Fibroblast of lung (primary cell): ENCODE measurements around the gene TUBA4A. TPM values are rescaled to one million over a fixed set of nuclear protein-coding genes. Genes with fewer than 3 reads are reported as not detected.

Source experiments
- DNase-seq, 2 donors: peaks; one replicate each; pipeline versions ENCODE4 v3.0.0 to v3.0.0-alpha.2; 2010; ENCODE audit warnings: low read depth in 2 of 2
- H2AFZ ChIP-seq: 2 replicates; pipeline ENCODE4 v1.5.1; 2012; ENCODE audit warnings: low read length, control low read depth, inconsistent platforms
- H3K27ac ChIP-seq: 2 replicates; pipeline ENCODE4 v1.5.1; 2011; ENCODE audit warnings: low read length, control low read depth; ENCODE audit not compliant: insufficient read depth
- H3K27me3 ChIP-seq: 2 replicates; pipeline ENCODE4 v1.5.1; 2011; ENCODE audit warnings: mild to moderate bottlenecking, low read length; ENCODE audit not compliant: control insufficient read depth, insufficient read depth
- H3K36me3 ChIP-seq: 2 replicates; pipeline ENCODE4 v1.5.1; 2011; ENCODE audit warnings: low read length; ENCODE audit not compliant: control insufficient read depth, insufficient read depth
- H3K4me1 ChIP-seq: 2 replicates; pipeline ENCODE4 v1.5.1; 2011; ENCODE audit warnings: low read length; ENCODE audit not compliant: control insufficient read depth, insufficient read depth; ENCODE audit errors: extremely low read depth
- H3K4me2 ChIP-seq: 2 replicates; pipeline ENCODE4 v1.5.1; 2011; ENCODE audit warnings: low read length, control low read depth; ENCODE audit not compliant: insufficient read depth; ENCODE audit errors: extremely low read depth
- H3K4me3 ChIP-seq, 4 experiments: fragments of 200-600 bp in 1 of 4; sonication (generic) in 1 of 4; replicated peaks in 1 of 4; 2 replicates each; pipeline ENCODE4 v1.5.1; 2011 to 2016; ENCODE audit warnings: low read length in 4 of 4, low read depth in 3 of 4, mild to moderate bottlenecking in 3 of 4, control low read depth in 2 of 4, inconsistent platforms in 1 of 4, mixed read lengths in 1 of 4; ENCODE audit not compliant: insufficient read depth in 1 of 4; ENCODE audit errors: control extremely low read depth in 1 of 4
- H3K79me2 ChIP-seq: 2 replicates; pipeline ENCODE4 v1.5.1; 2012; ENCODE audit warnings: mild to moderate bottlenecking, low read length, inconsistent platforms; ENCODE audit not compliant: control insufficient read depth, insufficient read depth
- H3K9ac ChIP-seq: 2 replicates; pipeline ENCODE4 v1.5.1; 2011; ENCODE audit warnings: mild to moderate bottlenecking, low read length, control low read depth; ENCODE audit not compliant: insufficient read depth
- H3K9me3 ChIP-seq: 2 replicates; pipeline ENCODE4 v1.5.1; 2012; ENCODE audit warnings: low read depth, low read length; ENCODE audit not compliant: control insufficient read depth, insufficient read depth
- H4K20me1 ChIP-seq: 2 replicates; pipeline ENCODE4 v1.5.1; 2011; ENCODE audit warnings: low read length; ENCODE audit not compliant: control insufficient read depth, insufficient read depth; ENCODE audit errors: extremely low read depth
- EZH2 ChIP-seq: IDR thresholded peaks from 2 replicates; pipeline ENCODE4 v1.5.1; 2012; ENCODE audit warnings: low read length, control low read depth, mild to moderate bottlenecking; ENCODE audit errors: missing control alignments
- polyA plus RNA-seq, 2 donors: library from polyadenylated mRNA; depleted of rRNA in 1 of 2; stranded (reverse) in 1 of 2; unstranded in 1 of 2; fragments of >200 nt; gene quantifications; 2 replicates each; pipeline ENCODE4 v1.2.1, GENCODE V29; 2011 to 2012; ENCODE audit warnings: missing spikeins in 1 of 2
- total RNA-seq: library from RNA; depleted of rRNA; stranded (reverse); fragments of >200 nt; gene quantifications from 2 replicates; pipeline ENCODE4 v1.2.1, GENCODE V29; 2014
- TF ChIP-seq, protein P1 (sequence below), 2 donors: IDR thresholded peaks in 1 of 2; conservative IDR thresholded peaks in 1 of 2; 1 replicate in 1 of 2; 2 replicates in 1 of 2; pipeline ENCODE4 v1.5.1; 2011 to 2012; ENCODE audit warnings: low read length in 2 of 2, control low read depth in 1 of 2, inconsistent platforms in 1 of 2, low read depth in 1 of 2, mild to moderate bottlenecking in 1 of 2

The TUBA4A gene
- total and polyA plus RNA-seq, 2 donors (not counting 1 experiment from before 2014, with no cell fraction given) = 5.6 to 14.7 TPM

DNA sequence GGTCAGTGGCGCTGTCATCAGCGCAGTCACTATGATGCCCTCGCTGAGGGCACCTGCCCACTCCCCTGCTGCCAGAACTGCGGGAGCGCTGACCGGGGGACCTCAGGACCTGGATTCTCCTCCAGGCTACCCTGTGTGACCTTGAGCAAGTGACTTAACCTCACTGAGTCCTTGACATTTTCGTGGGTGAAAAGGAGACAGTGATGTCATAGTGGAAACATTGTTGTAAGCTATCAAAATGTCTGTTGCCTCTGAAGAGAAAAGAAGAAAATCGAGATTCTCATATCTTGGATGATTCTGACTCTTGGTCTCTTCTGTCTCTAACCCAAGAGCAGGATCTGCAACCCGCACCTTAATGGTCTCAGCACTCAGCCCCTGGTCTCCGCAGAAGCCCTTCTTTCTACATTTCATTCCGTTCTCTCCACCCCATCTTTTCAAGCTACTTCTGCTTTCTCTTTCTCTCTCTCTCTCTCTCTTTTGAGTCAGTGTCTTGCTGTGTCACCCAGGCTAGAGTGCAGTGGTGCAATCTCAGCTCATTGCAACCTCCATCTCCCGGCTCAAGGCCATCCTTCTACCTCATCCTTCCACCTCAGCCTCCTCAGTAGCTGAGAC is 978 bp upstream of the TUBA4A start:
- Histone ChIP-seq H3K9ac (no peak overlapping the region), H3K27me3 (peaks cover 12% of the 10 kb centered on the region), H3K4me2 (peak overlapping the region; percentile 98), H4K20me1 (no peaks in the 10 kb centered on the region), H3K9me3 (no peaks in the 10 kb centered on the region), H3K27ac (no peak overlapping the region), H3K79me2 (no peaks in the 10 kb centered on the region), H2AFZ (peak overlapping the region; percentile 9), H3K4me3 (peak overlapping the region; percentile 39 to 66 (median 52)), H3K4me1 (peaks cover 15% of the 10 kb centered on the region), H3K36me3 (peaks cover 5% of the 10 kb centered on the region)
- TF ChIP-seq, protein P1, sequence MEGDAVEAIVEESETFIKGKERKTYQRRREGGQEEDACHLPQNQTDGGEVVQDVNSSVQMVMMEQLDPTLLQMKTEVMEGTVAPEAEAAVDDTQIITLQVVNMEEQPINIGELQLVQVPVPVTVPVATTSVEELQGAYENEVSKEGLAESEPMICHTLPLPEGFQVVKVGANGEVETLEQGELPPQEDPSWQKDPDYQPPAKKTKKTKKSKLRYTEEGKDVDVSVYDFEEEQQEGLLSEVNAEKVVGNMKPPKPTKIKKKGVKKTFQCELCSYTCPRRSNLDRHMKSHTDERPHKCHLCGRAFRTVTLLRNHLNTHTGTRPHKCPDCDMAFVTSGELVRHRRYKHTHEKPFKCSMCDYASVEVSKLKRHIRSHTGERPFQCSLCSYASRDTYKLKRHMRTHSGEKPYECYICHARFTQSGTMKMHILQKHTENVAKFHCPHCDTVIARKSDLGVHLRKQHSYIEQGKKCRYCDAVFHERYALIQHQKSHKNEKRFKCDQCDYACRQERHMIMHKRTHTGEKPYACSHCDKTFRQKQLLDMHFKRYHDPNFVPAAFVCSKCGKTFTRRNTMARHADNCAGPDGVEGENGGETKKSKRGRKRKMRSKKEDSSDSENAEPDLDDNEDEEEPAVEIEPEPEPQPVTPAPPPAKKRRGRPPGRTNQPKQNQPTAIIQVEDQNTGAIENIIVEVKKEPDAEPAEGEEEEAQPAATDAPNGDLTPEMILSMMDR (conservative IDR thresholded peaks at IDR 0.05 in 1 of 2, IDR thresholded peaks at IDR 0.05 in 1 of 2; ENCODE audit: low read depth in 1 of 2, low read length in 2 of 2) = no peak
- no peak for TF ChIP-seq EZH2
- DNase-seq = no peak

DNA sequence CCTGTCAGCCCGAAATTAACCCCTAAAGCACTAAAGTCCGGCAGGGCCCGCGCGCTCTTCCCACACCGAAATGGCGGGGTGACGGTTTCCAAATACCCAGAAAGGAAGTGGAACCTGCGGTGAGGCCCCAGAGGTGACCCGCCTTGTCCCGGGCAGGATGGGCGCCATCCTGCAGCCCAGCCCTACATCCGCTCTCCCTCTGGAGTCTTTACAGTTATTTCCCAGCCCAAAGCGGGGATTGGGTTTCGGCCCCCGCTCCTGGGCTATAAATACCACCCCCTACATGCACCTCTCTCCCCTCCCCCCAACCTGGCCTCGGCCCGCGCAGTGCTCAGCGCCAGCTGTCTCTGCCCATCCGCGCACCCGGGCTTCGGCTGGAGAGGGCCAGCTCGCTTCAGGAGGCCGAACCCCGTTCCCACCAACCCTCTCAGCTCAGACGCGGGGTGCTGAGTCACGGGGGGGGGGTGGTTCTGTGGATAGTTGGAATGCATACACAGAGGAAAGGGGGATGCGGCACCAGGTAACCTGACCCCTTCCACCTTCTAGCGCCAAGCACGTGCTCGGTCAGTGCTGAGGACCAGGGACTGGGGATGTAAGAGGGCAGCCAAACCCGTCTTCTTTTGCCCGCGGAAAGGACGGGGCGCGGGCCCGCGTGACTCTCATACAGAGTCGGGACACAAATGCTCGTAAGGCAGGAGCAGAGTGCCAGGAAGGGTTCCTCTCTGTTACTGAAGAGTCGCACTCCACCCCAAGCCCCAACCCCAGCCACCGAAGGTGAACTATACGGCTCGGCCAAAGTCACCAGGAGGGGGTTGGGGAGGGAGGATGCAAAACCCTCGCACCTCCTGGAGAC is 592 bp downstream of the TUBA4A start, which contains the start of gene TUBA4B:
Gene TUBA4B (plus strand): TSS at position 344 of the 853 bp plus-strand sequence. CDS start 165 bp downstream, at position 509.
- Histone ChIP-seq H4K20me1 (no peaks in the 10 kb centered on the region), H3K4me3 (peak within 1 kb of the TSS; percentile 39 to 66 (median 52)), H3K9ac (peak within 1 kb of the TSS; percentile 40), H3K79me2 (no peaks in the 10 kb centered on the region), H3K4me2 (peak within 1 kb of the TSS; percentile 98), H2AFZ (peak within 1 kb of the TSS; percentile 67), H3K27me3 (peaks cover 12% of the 10 kb centered on the region), H3K4me1 (peaks cover 23% of the 10 kb centered on the region), H3K9me3 (no peaks in the 10 kb centered on the region), H3K36me3 (peaks cover 8% of the 10 kb centered on the region), H3K27ac (peak within 1 kb of the TSS; percentile 10)
- TF ChIP-seq, protein P1 (conservative IDR thresholded peaks at IDR 0.05 in 1 of 2, IDR thresholded peaks at IDR 0.05 in 1 of 2; ENCODE audit: low read depth in 1 of 2, low read length in 2 of 2) = no peak
- TF ChIP-seq EZH2 = no peak
- DNase-seq = peak in 1 of 2 donors; percentile 50

DNA sequence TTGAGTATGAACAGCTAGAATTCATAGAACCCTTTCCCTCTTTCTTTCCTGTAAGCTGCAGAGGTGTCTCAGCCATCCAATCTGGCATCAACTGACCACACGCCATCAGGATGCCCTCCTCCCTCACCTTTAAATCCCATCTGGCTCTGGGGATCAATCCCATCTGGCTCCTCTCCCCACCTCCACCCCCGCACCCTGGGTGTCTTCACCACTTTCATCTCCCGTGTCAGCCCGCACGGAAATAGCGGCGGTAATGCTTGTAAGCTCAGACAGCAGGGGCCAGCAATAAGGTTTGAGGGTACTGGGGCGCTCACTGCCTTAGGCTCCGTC is 1.2 kb downstream of the TUBA4A start:
- Histone ChIP-seq H3K79me2 (peaks cover under 1% of the 10 kb centered on the region), H3K4me3 (peak overlapping the region; percentile 7 to 66 (median 42)), H3K27me3 (peaks cover 12% of the 10 kb centered on the region), H3K36me3 (peaks cover 9% of the 10 kb centered on the region), H3K4me1 (peaks cover 23% of the 10 kb centered on the region), H3K4me2 (peak overlapping the region; percentile 98), H4K20me1 (no peaks in the 10 kb centered on the region), H3K9me3 (no peaks in the 10 kb centered on the region), H2AFZ (no peak overlapping the region), H3K9ac (no peak overlapping the region), H3K27ac (no peak overlapping the region)
- DNase-seq = no peak
- TF ChIP-seq, protein P1 (conservative IDR thresholded peaks at IDR 0.05 in 1 of 2, IDR thresholded peaks at IDR 0.05 in 1 of 2; ENCODE audit: low read depth in 1 of 2, low read length in 2 of 2) = no peak
- TF ChIP-seq EZH2 = peak; percentile 54
